Embryonic facial prominence (tissue), 1 donor: ENCODE measurements around the gene ESRRB.

Source experiments
- DNase-seq: peaks from one replicate; pipeline ENCODE4 v3.0.0-alpha.2; 2016; ENCODE audit errors: extremely low spot score

Gene ESRRB

DNA sequence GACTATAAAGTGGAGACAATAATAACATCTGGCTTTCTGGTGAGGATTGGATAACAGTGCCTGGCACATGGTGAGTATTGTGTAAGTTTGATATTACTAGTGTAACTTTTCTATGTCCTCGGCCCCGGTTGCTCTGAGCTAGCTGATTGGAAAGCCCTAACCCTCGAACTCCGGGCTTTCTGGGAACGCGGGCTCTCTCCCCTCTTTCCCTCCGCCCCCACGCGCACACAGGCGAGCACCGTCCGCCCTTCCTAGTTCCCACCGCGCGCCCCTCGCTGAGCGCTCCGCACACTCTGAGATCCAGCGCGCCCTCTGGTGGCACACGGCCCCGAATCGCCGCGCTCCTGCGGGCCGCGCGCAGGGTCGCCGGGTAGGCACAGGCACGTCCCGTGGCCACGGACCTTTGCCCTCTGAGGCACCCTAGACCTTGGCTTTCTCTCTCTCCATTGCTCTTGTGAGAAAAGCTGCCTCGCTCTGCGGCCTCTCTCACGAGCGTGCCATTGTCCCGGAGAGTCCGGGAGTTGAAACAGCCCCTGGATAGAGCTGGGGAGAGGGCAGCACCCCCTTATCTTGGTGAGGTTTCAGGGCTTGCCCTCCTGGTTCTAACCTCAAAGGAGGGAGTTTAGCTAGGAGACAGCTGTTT, 23.2 kb upstream of the ESRRB start:
- DNase-seq: no peak

DNA sequence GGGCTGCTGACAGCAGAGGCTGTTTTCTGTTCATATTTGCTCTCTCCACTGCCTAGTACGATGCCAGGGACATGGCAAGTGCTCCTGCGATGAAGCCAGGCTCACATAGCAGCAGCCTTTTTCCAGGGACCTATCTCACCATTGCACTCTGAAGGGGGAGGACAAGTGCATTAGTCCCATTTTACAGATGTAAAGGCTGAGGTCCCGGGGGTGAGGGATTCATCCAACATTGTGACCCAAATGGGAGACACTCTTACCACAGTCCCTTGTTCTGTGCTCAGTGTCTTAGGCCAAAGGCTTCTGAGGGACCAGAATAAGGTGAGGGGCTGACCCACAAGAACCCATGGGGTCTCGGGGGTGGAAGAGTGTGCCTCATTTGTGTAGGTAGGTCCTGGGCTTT, 21.6 kb upstream of the ESRRB start:
- no peak for DNase-seq

GRCh38 chr14:76355771-76356170, 20.2 kb upstream of the ESRRB start:
- no peak for DNase-seq

GRCh38 chr14:76371066-76371465, 4.9 kb upstream of the ESRRB start:
- no peak for DNase-seq

DNA sequence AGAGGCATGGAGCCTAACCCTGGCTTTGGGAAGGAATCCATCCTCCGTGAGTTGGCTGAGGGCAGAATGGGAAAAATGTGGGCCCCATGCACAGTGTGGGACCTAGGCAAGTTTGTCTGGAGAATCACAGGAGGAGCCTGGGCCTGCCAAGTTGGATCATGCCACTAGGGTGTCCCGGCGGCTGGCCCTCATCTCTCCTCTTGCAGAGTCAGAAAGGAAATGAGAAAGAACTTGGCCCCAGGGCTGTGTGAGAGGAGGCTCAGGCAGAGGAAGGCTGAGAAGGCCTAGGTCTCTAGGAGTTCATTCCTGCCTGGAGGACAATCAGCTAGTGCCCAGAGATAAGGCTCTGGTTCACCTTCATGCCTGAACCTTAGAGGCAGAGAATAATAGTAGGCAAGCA, 2.5 kb upstream of the ESRRB start:
- no peak for DNase-seq

GRCh38 chr14:76375484-76375883, 453 bp upstream of the ESRRB start:
- DNase-seq: no peak

GRCh38 chr14:76376409-76376877, 506 bp downstream of the ESRRB start:
- no peak for DNase-seq

- no peak for DNase-seq
Observed at GRCh38 chr14:76376878-76377734, 1.2 kb downstream of the ESRRB start.

DNA sequence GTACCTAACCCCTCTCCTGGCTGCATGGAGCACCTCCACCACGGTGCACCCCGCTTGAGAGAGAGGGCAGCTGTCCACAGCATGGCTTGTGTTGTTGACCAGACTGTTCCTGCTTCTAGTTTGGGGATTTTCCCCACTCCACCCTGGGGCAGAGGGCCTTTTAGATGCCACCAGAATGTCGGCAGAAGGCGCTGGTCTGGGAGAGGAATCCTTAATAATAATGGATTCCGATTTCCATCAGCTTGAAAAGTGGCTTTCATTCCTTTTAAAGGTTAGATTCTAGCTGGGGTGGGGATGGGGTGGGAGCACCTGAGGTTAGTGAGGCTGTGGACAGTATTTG, 1.8 kb downstream of the ESRRB start:
- DNase-seq: no peak

GRCh38 chr14:76380991-76381390, 5.1 kb downstream of the ESRRB start:
- DNase-seq: no peak

GRCh38 chr14:76381817-76382494, 6.0 kb downstream of the ESRRB start:
- DNase-seq: no peak

DNA sequence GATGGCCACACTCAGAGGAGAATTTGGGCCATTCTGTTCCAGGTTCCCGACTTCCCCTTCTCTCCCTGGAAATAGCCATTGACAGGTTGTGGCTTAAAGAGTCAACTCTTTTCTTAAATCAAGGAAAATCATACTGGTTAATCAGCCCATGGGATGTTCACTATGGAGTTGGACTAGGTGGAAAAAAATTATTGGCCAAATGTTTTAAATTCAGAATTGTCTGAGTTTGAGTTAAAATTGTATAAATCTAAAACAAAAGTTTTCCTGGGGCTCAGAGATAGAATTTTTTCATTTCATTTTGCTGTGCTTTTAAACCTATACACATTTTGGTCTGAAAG, 6.5 kb downstream of the ESRRB start:
- no peak for DNase-seq

DNA sequence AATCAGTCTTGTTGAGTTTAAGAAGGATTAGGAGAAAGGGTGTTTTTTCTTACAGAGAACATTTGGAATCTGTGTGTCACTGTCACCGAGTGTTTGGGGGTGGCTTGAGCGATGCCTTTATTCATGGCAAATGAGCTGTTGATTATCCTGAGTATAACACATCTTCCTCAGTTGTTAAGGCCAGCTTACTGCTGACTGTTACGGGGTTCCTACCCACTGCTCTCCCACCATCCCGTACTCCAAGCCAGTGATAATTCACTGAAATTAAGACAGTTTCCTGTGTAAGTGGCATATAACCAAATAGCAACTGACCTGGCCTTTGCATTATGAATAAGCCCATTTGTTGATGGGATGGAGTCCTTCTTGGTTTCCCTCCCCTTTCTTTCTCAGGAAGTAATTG, 9.5 kb downstream of the ESRRB start:
- no peak for DNase-seq

- peak; percentile 26 for DNase-seq
Observed at GRCh38 chr14:76386944-76387782, 11.2 kb downstream of the ESRRB start.

DNA sequence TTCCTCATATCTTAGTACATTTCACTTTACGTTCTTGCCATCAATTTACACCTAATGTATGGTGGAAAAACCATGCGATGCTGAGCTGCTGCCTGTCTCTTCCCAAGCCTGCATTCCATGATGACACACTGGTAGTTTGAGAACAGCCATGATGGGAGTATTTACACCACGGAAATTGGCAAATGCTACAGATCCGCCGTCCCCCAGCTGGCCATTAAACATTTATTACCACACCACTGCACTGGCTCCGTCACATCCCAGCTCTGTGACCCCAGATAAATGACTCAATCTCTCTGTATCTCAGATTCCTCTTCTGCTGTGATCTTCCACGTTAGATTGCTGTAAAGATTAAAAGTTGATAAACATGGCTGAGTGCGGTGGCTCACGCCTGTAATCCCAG, 13.9 kb downstream of the ESRRB start:
- no peak for DNase-seq

GRCh38 chr14:76390621-76391020, 14.7 kb downstream of the ESRRB start:
- DNase-seq: no peak

- DNase-seq: no peak
Observed at GRCh38 chr14:76391981-76392690, 16.2 kb downstream of the ESRRB start.

DNA sequence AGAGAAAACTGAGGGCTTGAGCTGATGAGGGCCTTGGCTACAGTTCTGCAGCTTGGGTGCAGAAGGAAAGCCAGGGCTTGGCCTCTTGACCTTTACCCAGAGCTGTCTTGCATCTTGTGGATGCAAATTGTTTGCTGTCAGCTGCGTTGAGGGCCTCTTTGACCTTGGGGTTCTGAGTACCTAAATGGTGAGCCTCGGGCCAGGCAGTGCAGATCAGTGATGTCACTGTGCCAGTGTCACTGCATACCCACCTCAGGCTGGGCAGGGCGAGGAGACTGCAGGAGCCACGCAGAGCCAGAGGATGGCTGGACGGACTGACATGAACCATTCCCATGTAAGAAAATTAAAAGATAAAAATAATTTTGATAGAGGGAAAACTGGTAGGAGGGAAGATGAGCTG, 18.6 kb downstream of the ESRRB start:
- DNase-seq: no peak

- DNase-seq: no peak
Observed at GRCh38 chr14:76395161-76395560, 19.2 kb downstream of the ESRRB start.

DNA sequence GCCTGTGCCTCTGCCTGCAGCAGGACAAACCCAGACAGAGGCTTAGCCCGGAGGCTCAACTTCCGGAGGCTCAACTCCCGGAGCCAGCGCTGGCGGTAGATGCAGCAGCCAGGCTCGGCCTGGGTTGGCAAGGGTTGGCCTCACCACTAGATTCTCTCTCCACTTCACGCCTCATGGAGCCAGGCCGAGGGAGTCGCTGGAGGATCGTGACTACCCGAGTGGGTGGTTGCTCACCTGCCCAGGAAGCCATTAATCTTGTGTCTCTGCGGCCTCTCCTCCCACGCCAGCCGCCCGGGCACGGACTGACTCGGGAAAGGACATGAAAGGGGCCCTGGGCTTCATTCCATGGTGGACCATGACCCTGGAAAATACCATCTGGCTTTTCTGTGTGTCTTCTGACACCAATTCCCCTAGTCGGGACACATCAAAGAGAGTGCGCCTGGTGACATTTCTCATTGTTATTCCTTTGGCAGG, 20.8 kb downstream of the ESRRB start:
- DNase-seq: no peak

DNA sequence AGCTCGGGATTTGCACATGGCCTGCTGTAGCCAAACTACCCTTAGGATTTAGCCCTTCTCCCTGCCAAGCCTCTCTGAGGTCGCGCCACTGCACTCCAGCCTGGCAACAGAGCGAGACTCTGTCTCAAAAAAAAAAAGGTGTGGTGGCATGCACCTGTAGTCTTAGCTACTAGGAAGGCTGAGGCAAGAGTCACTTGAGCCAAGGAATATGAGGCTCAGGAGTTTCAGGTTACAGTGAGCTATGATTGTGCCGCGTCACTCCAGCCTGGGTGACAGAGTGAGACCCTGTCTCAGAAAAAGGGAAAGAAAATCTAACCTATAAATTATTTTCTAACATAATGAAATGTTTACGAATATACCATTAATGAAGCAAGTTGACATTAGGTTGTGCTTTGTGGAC, 29.7 kb downstream of the ESRRB start:
- DNase-seq: no peak
